Activated CD8-positive, alpha-beta memory T cell treated with anti-CD3 and anti-CD28 coated beads, Interleukin-2, amount 50 U/mL, for 1 hour (primary cell): ENCODE data around the gene EIF4G1.

ENCODE experiments used
- DNase-seq: peaks from one replicate; pipeline ENCODE4 v3.0.0-alpha.2; 2020; ENCODE audit errors: extremely low read depth

EIF4G1 gene

DNA sequence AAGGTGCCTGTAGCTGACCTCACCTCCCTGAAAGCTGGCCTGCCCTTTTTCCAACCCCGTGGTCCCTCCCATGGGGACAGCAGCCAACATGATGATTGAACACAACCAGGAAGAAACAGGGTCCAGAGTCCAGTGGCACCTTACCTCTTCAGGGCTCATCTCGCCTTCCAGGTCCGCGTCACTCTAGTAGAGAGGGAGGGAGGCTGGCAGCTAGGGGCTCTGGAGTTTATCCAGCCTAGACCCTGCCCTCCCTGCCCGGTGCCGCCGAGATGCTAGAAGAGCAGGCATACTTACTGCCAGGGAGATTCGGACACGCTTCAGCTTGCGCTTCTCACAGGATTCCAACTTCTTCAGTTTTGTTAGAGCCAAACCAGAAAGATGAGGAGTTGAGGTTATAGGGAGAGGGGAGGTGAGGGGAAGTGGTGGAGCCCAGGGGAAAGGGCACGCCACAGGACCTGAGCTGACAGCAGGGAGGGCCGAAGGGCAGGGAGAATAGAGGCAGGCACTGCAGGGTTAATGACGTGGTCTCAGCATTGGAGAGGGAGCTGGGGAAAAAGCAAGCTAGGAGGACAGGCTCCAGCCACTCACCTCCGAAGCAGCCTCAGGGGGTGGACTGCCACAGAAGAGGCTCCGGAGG lies 37.9 kb downstream of the EIF4G1 start:
- DNase-seq = no peak

DNA sequence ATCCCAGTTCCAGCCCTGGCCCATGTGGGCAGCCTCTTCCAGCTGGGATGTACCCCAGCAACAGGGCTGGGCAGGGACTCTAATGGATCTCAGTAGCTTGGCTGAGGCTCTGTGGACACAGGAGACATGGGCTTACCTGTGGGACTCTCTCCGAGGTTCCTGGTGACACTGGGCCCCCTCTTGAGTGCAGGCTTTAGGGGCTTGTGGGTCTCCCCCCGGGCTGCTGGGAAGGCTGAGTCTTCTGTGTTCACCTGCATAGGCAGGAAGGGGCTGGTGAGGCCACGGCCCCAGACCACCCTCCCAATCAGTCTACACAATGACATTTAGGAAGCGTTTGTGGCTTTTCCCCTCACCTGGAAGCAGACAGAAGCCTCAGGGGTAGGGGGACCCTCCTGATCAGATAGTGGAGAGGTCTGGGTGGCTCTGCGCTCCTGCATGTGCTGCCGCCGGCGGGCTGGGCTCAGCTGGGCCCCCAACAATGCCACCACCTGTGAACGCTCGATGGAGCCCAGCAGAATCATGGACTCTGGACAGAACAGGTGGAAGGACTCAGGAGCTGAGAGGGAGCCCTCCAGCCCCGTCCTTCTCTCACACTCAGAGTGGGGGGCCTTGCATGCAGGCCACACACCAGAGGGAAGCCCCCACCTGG lies 38.6 kb downstream of the EIF4G1 start:
- DNase-seq = no peak

DNA sequence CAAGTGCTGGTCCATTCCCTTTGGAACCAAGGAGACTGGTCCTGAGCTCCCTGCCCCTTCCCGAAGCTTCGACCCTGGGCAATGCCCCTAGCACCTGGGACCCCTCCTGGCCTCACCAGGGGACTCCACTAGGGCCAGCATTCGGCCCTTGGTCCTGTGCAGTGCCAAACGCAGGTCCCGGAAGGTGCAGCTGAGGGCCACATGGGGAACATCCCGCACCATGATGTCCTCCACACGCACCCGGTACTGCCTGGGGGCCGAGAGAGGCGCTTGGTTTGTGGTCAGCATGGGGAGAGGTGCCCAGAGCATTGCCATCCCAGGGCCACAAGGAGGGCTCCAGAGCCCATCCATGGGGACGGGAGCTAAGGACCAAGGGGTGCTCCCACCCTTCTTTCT lies 39.1 kb downstream of the EIF4G1 start:
- DNase-seq = no peak

DNA sequence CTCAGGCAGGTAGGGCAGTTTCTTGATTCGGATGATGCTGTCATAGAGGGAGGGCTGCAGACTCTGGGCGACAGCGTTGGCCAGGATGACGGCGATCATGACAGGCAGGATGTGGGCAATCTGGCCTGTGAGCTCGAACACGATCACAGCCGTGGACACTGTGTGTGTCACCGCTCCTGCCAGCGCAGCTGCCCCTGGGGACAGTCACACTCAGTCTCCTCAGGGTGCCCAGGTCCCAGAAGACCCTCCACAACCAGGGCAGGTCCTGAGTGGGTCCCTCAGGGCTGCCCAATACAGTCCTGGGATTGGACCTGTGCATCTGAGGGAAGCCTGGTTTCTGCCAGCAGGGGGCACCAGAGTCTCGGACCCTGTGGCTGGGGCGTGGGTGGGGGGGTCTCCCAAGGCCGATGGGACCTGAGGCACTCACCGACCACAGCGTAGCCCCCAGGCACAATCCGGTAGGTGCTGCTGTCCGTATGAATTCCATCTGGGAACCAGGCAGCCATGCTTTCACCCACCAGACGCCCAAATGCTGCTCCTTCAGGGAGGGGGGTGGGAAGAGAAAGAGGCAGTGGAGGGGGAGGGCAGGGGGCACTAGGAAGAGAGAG lies 39.8 kb downstream of the EIF4G1 start:
- no peak for DNase-seq

DNA sequence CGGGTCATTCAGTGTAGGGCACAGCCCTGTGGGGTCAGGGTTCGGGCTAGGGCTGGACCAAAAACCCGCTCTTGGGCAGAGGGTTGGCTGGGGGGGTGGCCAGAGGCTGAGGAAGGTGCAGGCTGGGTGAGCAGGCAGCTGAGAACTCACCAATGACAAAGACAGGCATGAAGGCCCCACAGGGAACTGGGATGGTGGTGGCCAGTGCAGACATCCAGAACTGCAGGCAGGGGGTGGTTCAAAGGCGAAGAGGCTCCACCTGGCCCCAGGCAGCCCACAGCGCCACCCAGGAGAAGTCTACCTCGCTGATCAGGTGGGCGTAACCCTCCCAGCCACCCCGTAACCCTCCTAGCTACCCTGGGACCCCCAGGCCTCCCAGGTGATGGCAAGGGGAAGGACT lies 40.3 kb downstream of the EIF4G1 start:
- DNase-seq = no peak

DNA sequence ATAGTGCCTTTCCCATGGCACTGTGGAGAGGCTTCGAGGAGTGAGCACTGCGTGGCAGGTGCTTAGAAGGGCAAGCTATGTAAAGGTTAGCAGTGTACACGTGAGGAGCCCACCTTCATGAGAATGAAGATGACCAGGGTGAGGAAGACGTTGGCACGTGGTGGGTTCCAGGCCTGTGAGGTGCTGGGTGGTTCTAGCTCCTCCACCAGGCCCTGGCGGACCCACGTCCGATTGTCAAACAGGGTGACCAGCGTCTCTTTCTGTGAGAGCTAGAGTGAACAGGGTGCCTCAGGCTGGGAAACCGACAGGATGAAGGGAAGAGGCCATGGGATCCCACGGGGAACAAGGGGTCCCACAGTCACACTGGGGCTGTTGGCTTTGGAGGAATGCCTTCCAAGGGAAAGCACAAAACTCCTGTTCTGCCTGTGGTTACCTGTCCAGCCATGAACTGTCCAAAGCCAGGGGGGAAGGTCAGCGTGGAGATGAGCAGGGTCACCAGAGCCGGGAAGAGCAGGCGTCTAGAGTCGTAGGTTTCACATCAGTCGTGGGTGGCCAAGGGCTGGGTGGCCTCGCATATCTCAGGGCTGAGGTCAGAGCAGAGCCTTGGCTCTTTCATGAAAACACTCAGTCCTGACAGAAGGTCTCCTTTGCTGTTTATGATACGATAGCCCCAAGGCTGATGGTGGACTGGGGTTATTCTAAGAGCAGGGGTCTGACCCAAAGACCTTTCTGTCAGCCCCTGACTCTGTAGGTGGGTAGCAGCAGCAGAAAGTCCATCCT lies 41.0 kb downstream of the EIF4G1 start:
- no peak for DNase-seq

DNA sequence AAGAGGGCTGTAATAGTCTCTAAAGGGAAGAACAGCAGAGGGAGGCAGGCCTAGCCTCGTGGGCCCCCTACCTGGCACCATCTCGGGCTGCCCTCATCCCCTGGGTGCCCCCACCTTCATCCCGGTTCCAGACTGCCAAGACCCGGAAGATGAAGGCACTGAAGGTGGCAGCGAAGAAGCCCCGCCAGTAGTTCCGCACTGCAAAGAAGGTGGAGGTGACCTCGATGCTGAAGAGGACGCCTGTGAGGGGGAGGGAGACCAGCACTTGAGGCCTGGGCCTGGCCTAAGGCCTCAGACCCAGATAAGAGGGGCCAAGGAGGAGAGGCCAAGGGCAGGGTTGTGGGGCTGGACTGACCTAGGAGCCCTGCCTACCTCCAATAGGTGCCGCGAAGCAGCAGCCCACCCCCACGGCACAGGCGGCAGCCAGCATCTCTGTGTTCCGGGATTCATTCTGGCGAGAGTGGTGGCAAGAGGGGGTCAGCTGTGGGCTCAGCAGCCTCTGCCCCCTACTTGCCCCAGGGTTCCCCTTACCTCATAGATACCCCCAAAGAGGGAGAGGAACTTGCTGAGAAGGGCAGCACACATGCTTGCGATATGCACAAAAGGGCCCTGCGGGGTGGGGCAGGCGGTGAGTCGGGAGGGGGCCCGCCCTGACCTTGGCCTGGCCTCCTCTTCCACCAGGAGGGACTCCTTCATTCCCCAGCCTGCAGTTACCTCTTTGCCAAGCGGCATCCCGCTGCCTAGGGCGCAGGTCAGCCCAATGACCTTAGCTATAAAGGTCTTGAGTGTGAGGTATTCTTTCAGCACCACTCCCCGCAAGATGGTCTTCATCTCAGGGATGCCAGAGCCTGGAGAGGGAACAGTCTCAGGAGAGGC lies 43.1 kb downstream of the EIF4G1 start:
- no peak for DNase-seq

DNA sequence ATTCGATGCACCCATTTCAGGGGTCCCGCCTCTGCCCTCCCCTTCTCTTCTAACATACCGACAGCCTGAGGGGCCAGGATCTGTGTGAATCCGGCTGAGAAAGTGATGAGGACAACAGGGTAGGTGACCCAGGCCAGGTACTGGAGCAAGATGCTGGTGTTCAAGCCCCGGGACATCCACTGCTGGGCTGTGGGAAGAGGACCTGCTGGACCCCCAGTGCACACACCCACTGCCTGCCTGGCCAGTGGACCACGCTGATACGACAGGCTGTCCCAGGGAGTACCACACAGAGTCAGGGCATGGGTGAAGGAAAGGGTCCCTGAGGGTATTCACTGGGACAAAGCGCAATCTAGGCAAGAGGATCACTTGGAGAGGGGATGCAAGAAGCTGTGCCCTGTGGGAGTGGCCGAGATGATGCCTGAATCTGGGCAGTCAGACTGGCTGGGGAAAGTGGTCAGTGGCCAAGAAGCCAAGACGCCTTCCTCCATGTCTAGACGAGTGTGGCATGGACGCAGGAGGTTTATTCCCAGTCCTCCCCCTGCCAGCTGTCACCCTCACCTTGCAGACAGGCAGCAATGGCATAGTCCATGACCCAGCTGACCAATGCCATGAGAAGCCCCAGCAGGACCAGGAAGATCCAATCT lies 43.8 kb downstream of the EIF4G1 start:
- no peak for DNase-seq

DNA sequence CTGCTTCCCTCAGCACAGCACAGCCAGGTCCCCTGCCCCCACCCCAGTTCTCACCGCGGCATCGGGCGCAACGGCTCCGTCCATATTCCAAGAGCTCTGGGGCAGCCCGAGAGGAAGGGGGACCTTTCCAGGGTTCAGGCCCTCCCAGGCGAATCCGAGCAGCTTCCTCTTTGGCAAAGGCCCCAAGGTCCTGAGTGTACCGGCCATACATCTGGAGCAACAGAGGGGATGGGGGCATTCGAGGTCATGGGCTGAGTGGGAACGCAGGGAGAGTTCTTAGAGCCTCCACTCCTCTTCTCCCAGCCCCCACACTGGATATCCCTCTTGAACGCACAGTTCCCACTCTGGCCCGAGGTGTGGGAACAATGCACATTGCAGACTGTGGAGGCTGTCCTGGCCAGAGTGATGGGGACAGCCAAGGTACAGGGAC lies 44.5 kb downstream of the EIF4G1 start:
- DNase-seq = no peak

DNA sequence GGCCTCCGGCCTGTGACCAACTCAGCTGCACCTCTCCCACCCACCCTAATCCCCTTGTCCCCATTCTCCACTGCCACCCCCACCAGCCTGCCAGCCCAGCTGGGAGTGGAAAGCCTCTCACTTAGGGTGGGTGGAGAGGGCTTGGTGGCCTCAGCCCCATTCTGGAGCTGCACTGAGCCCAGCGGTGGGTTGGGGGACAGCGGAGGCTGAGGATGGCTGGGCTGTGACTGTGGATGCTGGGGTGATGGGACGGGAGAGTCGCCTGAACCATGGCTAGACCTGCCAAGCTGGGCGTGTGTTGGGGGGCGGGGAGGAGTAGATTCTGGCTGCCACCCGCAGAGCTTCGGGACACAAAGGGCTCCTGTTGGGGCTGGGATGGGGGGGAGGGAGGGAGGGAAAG lies 45.2 kb downstream of the EIF4G1 start:
- DNase-seq = no peak

DNA sequence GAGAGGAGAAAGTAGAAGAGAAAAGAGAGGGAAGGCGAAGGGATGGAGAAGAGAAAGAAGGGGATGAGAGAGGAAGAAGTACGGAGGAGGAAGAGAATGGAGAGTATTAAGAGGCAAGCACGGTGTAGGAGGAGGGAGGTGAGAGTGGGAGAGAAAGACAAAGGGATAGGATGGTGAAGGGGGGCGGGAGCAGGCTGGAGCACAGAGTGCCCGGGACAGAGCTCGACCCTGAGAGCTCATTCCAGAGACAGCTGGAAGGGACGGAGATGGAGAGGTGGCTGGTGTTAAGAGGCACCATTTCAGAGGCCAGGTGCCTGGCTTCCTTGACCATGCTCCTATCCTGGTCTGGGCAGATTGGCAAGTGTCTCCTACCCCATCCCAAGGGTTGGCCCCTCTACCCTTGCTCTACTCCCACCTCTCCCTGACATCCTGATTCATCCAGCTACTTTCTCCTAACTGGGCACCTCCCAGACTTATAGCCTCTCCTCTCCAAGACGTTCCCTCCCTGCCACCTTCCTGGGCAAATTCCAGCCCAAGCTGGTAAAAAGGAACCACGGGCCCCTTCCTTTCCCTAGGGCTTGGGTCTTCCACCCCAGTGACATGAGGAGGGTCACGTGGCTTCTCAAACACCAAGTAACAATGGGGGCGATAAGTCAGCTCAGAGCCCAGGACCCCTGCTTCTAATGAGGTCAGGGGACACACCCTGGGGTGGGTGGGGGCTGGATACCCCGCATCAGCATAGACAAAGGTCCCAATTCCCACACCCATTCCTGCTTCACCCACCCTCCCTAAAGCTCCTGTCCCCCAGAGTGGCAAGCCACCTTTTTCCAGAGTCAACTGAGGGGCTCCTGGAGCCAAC lies 45.9 kb downstream of the EIF4G1 start:
- DNase-seq = no peak

DNA sequence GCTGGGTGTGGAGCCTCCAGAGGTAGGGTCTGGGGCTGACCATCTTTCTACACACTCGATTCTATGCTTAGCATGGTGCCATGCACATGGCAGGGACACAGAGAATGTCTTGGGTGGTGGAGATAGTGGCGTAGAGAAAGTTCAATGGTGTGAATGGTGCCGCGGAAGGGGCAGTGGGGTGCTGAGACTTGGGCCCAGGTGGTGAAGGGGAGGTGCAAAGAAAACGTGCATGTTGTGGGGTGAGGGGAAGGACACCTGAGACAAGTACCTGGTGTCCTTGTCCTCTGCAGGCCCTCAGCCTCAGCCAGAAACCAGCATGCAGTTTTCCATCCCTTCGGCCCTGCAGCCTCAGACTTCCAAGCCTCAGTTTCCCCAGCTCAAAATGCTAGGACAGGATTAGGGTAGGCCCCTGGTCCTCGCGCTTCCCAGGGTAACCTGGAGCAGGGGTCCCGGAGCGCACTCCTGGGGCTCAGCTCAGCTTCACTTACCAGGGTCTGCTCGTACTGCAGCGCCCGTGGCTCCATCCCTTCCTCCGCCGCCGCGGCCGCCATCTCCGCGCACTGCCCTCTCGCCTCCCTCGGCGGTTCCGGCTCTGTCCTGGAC lies 46.6 kb downstream of the EIF4G1 start:
- DNase-seq = no peak

DNA sequence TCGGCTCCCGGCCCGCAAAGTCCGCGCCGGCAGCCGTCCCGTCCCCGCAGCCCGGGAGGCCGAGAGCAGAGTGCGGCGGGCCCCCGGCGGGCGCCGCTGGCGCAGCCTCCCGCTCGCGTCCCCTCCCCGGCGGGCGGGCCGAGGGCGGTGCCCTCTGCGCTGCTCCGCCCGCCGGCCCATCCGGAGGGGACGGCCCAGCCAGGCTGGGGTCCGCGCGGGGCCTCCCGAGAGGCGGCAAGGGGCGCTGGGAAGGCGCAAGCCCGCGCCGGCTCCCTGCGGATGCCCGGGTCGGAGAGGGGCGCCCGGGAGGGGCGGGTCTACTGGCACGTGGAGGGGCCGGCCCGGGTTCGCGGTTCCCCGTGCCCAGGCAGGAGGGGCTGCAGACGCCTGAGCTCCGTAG lies 47.1 kb downstream of the EIF4G1 start, which contains the start of the genes CLCN2 and POLR2H:
TSS of gene CLCN2 (minus strand) at position 74 of the 400 bp plus-strand sequence. CDS start 126 bp downstream, outside the sequence.
TSS of gene POLR2H (plus strand) at position 179 of the 400 bp plus-strand sequence. CDS start 1,783 bp downstream, outside the sequence.
- DNase-seq = no peak

DNA sequence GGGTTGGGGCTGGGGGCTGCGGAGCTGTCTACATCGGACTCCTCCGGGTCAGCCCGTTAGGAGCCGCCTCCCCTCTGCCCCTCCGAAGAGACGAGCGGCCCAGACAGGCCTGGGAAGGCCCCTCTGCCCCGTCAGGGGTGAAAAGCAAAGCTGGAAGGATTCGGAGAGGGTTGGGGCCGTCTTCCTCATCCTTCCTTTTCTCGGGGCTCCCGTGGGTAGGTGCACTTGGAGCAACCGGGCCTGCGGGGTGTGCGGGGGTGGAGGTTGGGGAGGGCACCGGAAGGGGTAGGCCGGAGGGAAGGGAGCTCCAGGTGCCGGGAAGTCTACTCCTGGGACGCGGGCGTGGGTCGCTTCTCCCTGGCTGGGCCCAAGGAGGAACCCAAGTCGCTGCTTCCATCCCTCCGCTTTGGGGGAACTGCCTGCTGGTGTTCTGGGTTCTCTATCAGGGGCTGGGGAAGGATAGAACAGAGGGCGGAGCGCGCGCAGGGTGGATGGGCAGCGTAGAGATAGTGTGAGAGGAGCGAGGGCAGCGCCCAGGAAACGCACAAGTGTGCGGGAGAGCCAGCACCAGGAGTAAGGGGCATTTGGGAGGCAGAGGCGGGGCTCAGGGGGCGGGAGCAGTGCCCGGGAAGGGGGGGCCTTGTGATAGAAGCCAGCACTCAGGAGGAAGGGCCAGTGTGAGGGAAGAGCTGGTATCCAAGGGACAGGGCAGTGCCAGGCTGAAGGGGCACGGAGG lies 47.7 kb downstream of the EIF4G1 start:
- DNase-seq = no peak

DNA sequence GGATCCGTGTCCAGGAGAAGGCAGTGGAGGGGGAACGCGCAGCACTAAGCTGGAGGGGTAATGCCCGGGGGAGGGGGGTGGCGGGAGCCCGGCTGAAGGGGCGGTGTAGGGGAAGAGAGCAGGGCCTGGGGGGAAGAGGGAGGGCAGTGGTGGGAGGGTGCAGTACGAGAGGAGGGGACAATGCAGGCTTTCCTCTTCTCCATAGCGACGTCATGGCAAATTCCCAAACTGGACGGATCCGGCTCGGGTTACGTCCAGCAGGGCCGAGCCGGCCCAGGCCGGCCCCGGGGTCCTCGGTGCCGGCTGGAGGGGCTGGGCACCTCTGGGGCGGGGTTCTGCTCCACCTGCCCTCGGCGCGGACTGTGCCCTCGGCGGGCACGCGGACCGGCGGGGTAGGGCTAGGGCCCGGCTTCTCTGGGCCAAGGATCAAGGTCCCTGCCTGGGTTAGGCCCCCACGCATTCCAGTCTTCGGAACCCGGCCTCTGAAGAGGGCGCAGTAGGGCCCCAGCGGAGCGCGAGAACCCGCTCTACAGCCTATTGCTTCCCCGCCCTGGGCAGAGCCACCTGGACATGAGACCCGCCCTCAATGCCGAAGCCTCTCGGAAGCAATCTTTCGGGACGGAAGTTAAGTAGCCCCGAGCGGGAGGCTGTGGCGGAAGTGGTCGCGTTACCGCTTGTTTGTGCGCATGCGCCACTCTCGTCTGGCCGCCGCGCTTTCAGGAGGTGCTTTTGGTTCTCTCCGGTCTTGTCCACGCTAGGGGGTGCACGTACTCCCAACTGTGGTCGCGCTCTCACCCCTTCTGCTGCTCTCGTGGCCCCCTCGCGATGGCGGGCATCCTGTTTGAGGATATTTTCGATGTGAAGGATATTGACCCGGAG lies 48.5 kb downstream of the EIF4G1 start:
- peak; percentile 84 for DNase-seq

DNA sequence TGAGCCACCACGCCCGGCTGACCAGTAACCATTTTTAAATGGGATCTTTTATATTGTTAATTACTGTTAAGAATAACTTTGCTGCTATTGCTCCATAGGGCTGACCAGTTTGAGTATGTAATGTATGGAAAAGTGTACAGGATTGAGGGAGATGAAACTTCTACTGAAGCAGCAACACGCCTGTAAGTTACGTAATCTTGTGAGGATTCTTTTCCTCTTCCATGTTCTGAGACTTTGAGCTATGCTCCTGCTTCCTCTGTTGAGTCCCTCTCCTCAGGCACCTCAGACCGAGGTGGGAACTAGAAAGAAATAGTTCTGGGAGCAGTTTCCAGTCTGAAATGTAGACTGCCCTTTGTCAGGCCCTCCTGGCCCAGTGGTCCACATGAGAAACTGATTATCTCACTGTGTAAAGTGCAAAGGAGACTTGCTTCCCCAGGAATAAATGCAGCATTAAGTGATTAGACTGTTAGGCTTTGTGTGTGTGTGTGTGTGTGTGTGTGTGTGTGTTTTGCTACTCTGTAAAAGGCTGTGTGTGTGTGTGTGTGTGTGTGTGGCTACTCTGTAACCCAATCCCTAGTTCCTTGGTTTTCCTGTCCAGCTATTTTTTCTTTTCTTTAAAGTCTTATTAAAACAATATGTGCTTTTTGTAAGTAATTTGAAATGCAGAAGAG lies 52.3 kb downstream of the EIF4G1 start:
- no peak for DNase-seq

DNA sequence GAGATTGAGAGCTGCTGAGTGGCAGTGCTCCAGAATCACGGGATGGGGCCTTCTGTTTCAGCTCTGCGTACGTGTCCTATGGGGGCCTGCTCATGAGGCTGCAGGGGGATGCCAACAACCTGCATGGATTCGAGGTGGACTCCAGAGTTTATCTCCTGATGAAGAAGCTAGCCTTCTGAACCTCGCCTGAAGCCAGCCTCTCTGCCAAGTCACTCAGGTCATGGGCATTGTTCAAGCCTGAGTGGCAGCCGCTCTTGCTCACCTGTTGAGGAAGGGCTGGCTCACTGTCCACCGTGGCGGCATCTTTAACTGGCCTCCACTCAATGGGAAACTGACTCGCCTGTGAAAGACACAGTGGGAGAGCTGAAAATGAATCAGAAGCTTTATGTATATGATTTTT lies 53.7 kb downstream of the EIF4G1 start:
- no peak for DNase-seq
